Activated T-cell treated with anti-CD3 and anti-CD28 coated beads for 48 hours (primary cell): ENCODE results near the gene FRYL.
"Not testable (repeated sequence)": the region's sequence is repeated elsewhere in the genome, so short reads cannot be mapped to it uniquely, and the experiment has no call there.

ENCODE experiments used
- DNase-seq: peaks from one replicate; pipeline ENCODE4 v3.0.0-alpha.2; 2020; ENCODE audit warnings: low read depth

Gene FRYL

GRCh38 chr4:48698029-48698971, 81.8 kb downstream of the FRYL start:
- DNase-seq = no peak

GRCh38 chr4:48697516-48697915, 82.6 kb downstream of the FRYL start:
- DNase-seq = not testable (repeated sequence)

GRCh38 chr4:48694824-48695223, 85.3 kb downstream of the FRYL start:
- no peak for DNase-seq

GRCh38 chr4:48693856-48694574, 86.1 kb downstream of the FRYL start:
- no peak for DNase-seq

GRCh38 chr4:48692897-48693296, 87.2 kb downstream of the FRYL start:
- no peak for DNase-seq

GRCh38 chr4:48692044-48692443, 88.0 kb downstream of the FRYL start:
- DNase-seq = no peak

GRCh38 chr4:48688953-48689352, 91.1 kb downstream of the FRYL start:
- no peak for DNase-seq

GRCh38 chr4:48687313-48688051, 92.6 kb downstream of the FRYL start:
- DNase-seq = no peak

- DNase-seq = no peak
Measured at GRCh38 chr4:48686369-48686768, 93.7 kb downstream of the FRYL start.

- no peak for DNase-seq
Measured at GRCh38 chr4:48683784-48684666, 96.1 kb downstream of the FRYL start.

GRCh38 chr4:48682870-48683269, 97.2 kb downstream of the FRYL start:
- DNase-seq = not testable (repeated sequence)

GRCh38 chr4:48681856-48682255, 98.2 kb downstream of the FRYL start:
- DNase-seq = no peak

GRCh38 chr4:48680848-48681568, 99.1 kb downstream of the FRYL start:
- DNase-seq = no peak

- no peak for DNase-seq
Measured at GRCh38 chr4:48673537-48673936, 106.5 kb downstream of the FRYL start.

- no peak for DNase-seq
Measured at GRCh38 chr4:48670587-48670986, 109.5 kb downstream of the FRYL start.

- DNase-seq = no peak
Measured at GRCh38 chr4:48669086-48669485, 111.0 kb downstream of the FRYL start.

GRCh38 chr4:48668254-48669017, 111.6 kb downstream of the FRYL start:
- no peak for DNase-seq

GRCh38 chr4:48667148-48667547, 112.9 kb downstream of the FRYL start:
- DNase-seq = no peak

- DNase-seq = no peak
Measured at GRCh38 chr4:48665555-48666186, 114.4 kb downstream of the FRYL start.

GRCh38 chr4:48664938-48665337, 115.1 kb downstream of the FRYL start:
- DNase-seq = no peak
